Ishikawa (cell line): ENCODE measurements around the gene PPIB.

Experiments used
- CEBPB ChIP-seq: IDR thresholded peaks from 2 replicates; pipeline ENCODE4 v1.6.1; 2012
- CREB1 ChIP-seq: IDR thresholded peaks from 2 replicates; pipeline ENCODE4 v1.6.1; 2012; ENCODE audit warnings: low read depth
- EGR1 ChIP-seq: IDR thresholded peaks from 2 replicates; pipeline ENCODE4 v1.6.1; 2012
- EP300 ChIP-seq: IDR thresholded peaks from 2 replicates; pipeline ENCODE4 v1.6.1; 2012; ENCODE audit warnings: borderline replicate concordance
- FOXM1 ChIP-seq: IDR thresholded peaks from 2 replicates; pipeline ENCODE4 v1.6.1; 2012; ENCODE audit warnings: low read depth, borderline replicate concordance
- NFIC ChIP-seq: IDR thresholded peaks from 2 replicates; pipeline ENCODE4 v1.6.1; 2012
- RAD21 ChIP-seq: IDR thresholded peaks from 2 replicates; pipeline ENCODE4 v1.6.1; 2012; ENCODE audit warnings: low read depth
- TAF1 ChIP-seq: IDR thresholded peaks from 2 replicates; pipeline ENCODE4 v1.6.1; 2012; ENCODE audit warnings: low read depth, mild to moderate bottlenecking
- TCF12 ChIP-seq: IDR thresholded peaks from 2 replicates; pipeline ENCODE4 v1.6.1; 2012; ENCODE audit warnings: low read depth
- TEAD4 ChIP-seq: IDR thresholded peaks from 2 replicates; pipeline ENCODE4 v1.6.1; 2012
- USF1 ChIP-seq: IDR thresholded peaks from 2 replicates; pipeline ENCODE4 v1.6.1; 2012
- YY1 ChIP-seq: IDR thresholded peaks from 2 replicates; pipeline ENCODE4 v1.6.1; 2012; ENCODE audit warnings: low read depth
- ZBTB7A ChIP-seq: IDR thresholded peaks from 2 replicates; pipeline ENCODE4 v1.6.1; 2012; ENCODE audit warnings: low read depth
- TF ChIP-seq, protein P1 (sequence below): IDR thresholded peaks from 2 replicates; pipeline ENCODE4 v1.6.1; 2012; ENCODE audit warnings: low read depth, mild to moderate bottlenecking
- TF ChIP-seq, protein P2 (sequence below): IDR thresholded peaks from 2 replicates; pipeline ENCODE4 v1.6.1; 2012

PPIB gene

DNA sequence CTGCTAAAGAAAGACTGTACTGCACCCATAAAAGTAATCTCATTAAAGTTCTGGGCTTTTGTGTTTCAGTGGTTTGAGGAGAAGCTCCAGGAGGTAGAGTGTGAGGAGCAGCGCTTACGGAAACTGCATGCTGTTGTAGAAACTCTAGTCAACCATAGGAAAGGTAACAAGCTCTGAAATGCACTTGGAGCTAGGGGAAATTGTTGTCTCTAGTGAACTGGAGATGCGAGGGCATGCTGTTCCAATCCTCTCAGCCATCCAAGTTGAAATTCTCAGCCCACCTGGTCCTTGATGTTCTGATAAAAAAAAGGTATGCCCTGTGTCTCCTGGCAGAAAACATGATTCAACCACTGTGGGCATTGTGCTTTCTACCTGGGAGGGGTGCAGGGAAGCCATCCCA, 32.7 kb downstream of the PPIB start:
- TF ChIP-seq RAD21 (no peak), CREB1 (no peak), TCF12 (no peak), ZBTB7A (no peak), YY1 (no peak), TAF1 (no peak), EGR1 (no peak), NFIC (no peak), USF1 (no peak), CEBPB (no peak), TEAD4 (no peak), EP300 (no peak), FOXM1 (no peak)
- TF ChIP-seq, protein P1, sequence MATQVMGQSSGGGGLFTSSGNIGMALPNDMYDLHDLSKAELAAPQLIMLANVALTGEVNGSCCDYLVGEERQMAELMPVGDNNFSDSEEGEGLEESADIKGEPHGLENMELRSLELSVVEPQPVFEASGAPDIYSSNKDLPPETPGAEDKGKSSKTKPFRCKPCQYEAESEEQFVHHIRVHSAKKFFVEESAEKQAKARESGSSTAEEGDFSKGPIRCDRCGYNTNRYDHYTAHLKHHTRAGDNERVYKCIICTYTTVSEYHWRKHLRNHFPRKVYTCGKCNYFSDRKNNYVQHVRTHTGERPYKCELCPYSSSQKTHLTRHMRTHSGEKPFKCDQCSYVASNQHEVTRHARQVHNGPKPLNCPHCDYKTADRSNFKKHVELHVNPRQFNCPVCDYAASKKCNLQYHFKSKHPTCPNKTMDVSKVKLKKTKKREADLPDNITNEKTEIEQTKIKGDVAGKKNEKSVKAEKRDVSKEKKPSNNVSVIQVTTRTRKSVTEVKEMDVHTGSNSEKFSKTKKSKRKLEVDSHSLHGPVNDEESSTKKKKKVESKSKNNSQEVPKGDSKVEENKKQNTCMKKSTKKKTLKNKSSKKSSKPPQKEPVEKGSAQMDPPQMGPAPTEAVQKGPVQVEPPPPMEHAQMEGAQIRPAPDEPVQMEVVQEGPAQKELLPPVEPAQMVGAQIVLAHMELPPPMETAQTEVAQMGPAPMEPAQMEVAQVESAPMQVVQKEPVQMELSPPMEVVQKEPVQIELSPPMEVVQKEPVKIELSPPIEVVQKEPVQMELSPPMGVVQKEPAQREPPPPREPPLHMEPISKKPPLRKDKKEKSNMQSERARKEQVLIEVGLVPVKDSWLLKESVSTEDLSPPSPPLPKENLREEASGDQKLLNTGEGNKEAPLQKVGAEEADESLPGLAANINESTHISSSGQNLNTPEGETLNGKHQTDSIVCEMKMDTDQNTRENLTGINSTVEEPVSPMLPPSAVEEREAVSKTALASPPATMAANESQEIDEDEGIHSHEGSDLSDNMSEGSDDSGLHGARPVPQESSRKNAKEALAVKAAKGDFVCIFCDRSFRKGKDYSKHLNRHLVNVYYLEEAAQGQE = no peak
- TF ChIP-seq, protein P2, sequence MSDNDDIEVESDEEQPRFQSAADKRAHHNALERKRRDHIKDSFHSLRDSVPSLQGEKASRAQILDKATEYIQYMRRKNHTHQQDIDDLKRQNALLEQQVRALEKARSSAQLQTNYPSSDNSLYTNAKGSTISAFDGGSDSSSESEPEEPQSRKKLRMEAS = no peak

- TF ChIP-seq RAD21 (no peak), FOXM1 (no peak), ZBTB7A (no peak), TAF1 (no peak), EGR1 (no peak), YY1 (no peak), TEAD4 (no peak), EP300 (no peak), USF1 (no peak), NFIC (no peak), CREB1 (no peak), CEBPB (no peak), TCF12 (no peak)
- TF ChIP-seq, protein P1 = no peak
- TF ChIP-seq, protein P2 = no peak
Measured at GRCh38 chr15:64127521-64128270, 35.1 kb downstream of the PPIB start.

- TF ChIP-seq, protein P2 = no peak
- TF ChIP-seq NFIC (no peak), EP300 (no peak), EGR1 (no peak), USF1 (no peak), FOXM1 (no peak), TEAD4 (no peak), ZBTB7A (no peak), TCF12 (no peak), CREB1 (no peak), RAD21 (no peak), TAF1 (no peak), CEBPB (no peak)
- TF ChIP-seq, protein P1 = no peak
Measured at GRCh38 chr15:64125978-64126377, 36.8 kb downstream of the PPIB start.
